ENCODE results near the gene RRP1.

Gene RRP1

GRCh38 chr21:43800566-43800965 is 11.2 kb downstream of the RRP1 start:
- no peak for TF ChIP-seq ZFX (IDR thresholded peaks at IDR 0.05)
- no peak for TF ChIP-seq CTCF (conservative IDR thresholded peaks at IDR 0.05)
- no peak overlapping the region for H3K27ac ChIP-seq

GRCh38 chr21:43801006-43801783 is 11.8 kb downstream of the RRP1 start:
- no peak overlapping the region for H3K27ac ChIP-seq
- TF ChIP-seq ZFX (IDR thresholded peaks at IDR 0.05), result no peak
- no peak for TF ChIP-seq CTCF (conservative IDR thresholded peaks at IDR 0.05)

- no peak overlapping the region for H3K27ac ChIP-seq
- no peak for TF ChIP-seq CTCF (conservative IDR thresholded peaks at IDR 0.05)
- TF ChIP-seq ZFX (IDR thresholded peaks at IDR 0.05), result no peak
These were observed 13.4 kb downstream of the RRP1 start for GRCh38 chr21:43802713-43803313.

- no peak overlapping the region for H3K27ac ChIP-seq
- TF ChIP-seq ZFX (IDR thresholded peaks at IDR 0.05), result no peak
- TF ChIP-seq CTCF (conservative IDR thresholded peaks at IDR 0.05), result no peak
These were observed 14.4 kb downstream of the RRP1 start for GRCh38 chr21:43803558-43804300.

GRCh38 chr21:43805275-43805800 is 16.0 kb downstream of the RRP1 start:
- H3K27ac ChIP-seq, result no peak overlapping the region
- no peak for TF ChIP-seq CTCF (conservative IDR thresholded peaks at IDR 0.05)
- no peak for TF ChIP-seq ZFX (IDR thresholded peaks at IDR 0.05)

GRCh38 chr21:43806017-43806710 is 16.8 kb downstream of the RRP1 start:
- H3K27ac ChIP-seq, result no peak overlapping the region
- TF ChIP-seq ZFX (IDR thresholded peaks at IDR 0.05) (no peak), CTCF (conservative IDR thresholded peaks at IDR 0.05) (no peak)

All from C4-2B (cell line).